Nephron (organoid): ENCODE measurements around the gene TSEN54.

Source experiments
- H3K27ac Mint-ChIP-seq, 3 experiments: 2 replicates each; pipeline ENCODE4 v1.8.0; 2020; ENCODE audit warnings: mixed read lengths in 3 of 3, mild to moderate bottlenecking in 2 of 3, moderate library complexity in 1 of 3
- H3K27me3 Mint-ChIP-seq: 2 replicates; pipeline ENCODE4 v1.8.0; 2021; ENCODE audit warnings: low read depth, mild to moderate bottlenecking, moderate library complexity, mixed read lengths
- H3K36me3 Mint-ChIP-seq: 2 replicates; pipeline ENCODE4 v1.8.0; 2020; ENCODE audit warnings: low read depth, mixed read lengths
- H3K4me1 Mint-ChIP-seq: 2 replicates; pipeline ENCODE4 v1.8.0; 2020; ENCODE audit warnings: mixed read lengths
- H3K4me3 Mint-ChIP-seq, 3 experiments: 2 replicates each; pipeline ENCODE4 v1.8.0; 2020; ENCODE audit warnings: mild to moderate bottlenecking in 3 of 3, mixed read lengths in 3 of 3, moderate library complexity in 2 of 3
- H3K9me3 Mint-ChIP-seq: 2 replicates; pipeline ENCODE4 v1.8.0; 2020; ENCODE audit warnings: mixed read lengths
- TF ChIP-seq, protein P1 (sequence below), 3 experiments: fragments of 200-600 bp; sonication (generic); IDR thresholded peaks; one replicate each; pipeline ENCODE4 v1.5.0; 2021; ENCODE audit warnings: antibody characterized with exemption in 3 of 3; ENCODE audit not compliant: unreplicated experiment in 3 of 3

Gene TSEN54

DNA sequence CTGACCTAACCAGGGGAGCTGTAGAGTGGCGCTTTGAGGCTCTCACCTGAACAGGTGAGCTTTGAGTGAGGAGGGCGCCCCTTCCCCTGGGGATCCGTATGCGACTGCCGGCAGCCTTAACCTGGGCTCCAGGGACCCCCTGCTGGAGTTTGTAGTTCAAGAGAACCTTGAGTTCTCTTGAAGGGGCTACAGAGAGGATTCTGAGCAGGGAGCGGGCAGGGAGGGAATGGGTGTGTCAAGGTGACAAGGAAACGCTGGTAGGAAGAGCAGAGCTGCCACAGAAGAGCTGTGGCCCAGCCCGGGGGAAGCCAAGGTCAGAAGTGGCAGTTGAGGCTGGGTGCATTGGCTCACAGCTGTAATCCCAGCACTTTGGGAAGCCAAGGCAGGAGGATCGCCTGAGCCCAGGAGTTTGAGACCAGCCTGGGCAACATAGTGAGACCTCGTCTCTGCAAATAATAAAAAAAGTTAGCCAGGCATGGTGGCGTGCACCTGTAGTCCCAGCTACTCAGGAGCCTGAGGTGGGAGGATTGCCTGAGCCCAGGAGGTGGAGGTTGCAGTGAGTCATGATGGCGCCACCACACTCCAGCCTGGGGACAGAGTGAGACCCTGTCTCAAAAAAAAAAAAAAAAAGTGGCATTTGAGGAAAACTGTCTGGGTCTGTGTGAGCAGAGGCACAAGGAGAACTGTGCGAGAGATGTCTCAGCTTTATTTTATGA lies 10.4 kb downstream of the TSEN54 start:
- Mint-ChIP-seq H3K4me3 (peak overlapping the region; percentile 77 to 85 (median 79)), H3K27me3 (peaks cover 33% of the 10 kb centered on the region), H3K27ac (peak overlapping the region in 1 of 3 experiments; percentile 86), H3K9me3 (no peaks in the 10 kb centered on the region), H3K4me1 (no peaks in the 10 kb centered on the region), H3K36me3 (peaks cover 18% of the 10 kb centered on the region)
- TF ChIP-seq, protein P1, sequence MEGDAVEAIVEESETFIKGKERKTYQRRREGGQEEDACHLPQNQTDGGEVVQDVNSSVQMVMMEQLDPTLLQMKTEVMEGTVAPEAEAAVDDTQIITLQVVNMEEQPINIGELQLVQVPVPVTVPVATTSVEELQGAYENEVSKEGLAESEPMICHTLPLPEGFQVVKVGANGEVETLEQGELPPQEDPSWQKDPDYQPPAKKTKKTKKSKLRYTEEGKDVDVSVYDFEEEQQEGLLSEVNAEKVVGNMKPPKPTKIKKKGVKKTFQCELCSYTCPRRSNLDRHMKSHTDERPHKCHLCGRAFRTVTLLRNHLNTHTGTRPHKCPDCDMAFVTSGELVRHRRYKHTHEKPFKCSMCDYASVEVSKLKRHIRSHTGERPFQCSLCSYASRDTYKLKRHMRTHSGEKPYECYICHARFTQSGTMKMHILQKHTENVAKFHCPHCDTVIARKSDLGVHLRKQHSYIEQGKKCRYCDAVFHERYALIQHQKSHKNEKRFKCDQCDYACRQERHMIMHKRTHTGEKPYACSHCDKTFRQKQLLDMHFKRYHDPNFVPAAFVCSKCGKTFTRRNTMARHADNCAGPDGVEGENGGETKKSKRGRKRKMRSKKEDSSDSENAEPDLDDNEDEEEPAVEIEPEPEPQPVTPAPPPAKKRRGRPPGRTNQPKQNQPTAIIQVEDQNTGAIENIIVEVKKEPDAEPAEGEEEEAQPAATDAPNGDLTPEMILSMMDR (IDR thresholded peaks at IDR 0.05; ENCODE audit: unreplicated experiment in 3 of 3), result no peak

DNA sequence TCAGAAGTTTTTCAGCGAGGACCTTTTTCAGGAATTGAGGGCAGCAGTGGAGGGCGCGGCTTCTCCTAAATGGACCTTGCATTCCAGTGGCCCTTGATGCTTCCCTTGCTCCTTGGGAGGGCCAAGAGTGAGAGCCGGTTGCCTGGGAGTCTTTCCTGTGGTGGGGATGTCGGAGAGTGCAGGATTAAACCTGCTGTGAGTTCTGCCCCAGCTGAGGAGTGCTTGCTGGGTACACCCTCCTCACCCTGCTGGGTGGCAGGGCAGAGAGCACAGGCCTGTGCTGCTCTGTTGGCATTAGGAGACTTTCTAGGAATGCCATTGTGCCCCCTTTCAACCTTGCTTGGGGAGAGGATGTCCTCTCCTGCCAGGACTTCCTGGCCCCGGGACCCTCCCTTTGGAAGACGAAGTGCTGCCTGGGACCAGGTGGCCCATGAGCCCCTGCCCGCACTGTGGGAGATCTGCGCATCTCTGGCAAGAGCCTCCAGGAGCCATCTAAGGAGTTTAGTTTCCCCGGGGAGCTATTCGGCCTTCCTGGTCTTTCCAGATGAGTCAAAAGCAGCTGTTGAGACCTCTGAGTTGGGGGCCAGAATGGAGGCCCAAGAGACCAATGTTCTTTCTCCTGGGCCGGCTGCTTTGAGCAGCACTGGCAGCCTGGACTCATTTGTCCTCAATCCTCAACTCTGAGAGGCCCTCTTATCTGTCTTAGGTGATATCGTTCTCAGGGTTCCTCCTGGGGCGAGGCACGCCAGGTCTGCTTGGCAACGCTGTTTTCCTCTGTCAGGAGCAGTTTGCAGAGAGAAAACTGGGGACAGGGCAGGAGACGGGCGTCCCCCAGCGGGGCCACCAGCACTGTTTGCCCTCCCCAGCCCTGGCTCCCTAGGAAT lies 14.8 kb downstream of the TSEN54 start:
- H3K27me3 Mint-ChIP-seq, result peaks cover 13% of the 10 kb centered on the region
- no peak overlapping the region for H3K4me3 Mint-ChIP-seq
- H3K27ac Mint-ChIP-seq, result no peak overlapping the region
- peaks cover 4% of the 10 kb centered on the region for H3K4me1 Mint-ChIP-seq
- TF ChIP-seq, protein P1 (IDR thresholded peaks at IDR 0.05; ENCODE audit: unreplicated experiment in 3 of 3), result no peak
- no peaks in the 10 kb centered on the region for H3K36me3 Mint-ChIP-seq
- H3K9me3 Mint-ChIP-seq, result no peaks in the 10 kb centered on the region

DNA sequence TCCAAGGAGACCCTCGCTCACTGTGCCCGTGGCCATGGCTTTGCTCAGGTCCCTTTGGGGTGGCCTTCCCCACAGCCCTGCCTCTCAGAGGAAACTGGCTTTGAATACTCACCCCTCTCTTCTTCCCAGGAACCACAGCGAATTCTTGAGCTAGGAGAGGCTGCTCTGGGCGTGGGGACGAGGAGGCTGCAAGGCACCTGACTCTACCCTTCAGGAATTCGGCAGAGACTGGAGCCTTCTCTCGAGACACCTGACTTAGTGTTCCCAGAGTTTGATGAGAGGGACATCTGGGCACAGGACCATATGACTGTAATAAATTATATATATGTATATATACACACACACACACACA lies 15.4 kb downstream of the TSEN54 start:
- no peaks in the 10 kb centered on the region for H3K9me3 Mint-ChIP-seq
- no peaks in the 10 kb centered on the region for H3K36me3 Mint-ChIP-seq
- H3K4me1 Mint-ChIP-seq, result peaks cover 4% of the 10 kb centered on the region
- peaks cover 6% of the 10 kb centered on the region for H3K27me3 Mint-ChIP-seq
- TF ChIP-seq, protein P1 (IDR thresholded peaks at IDR 0.05; ENCODE audit: unreplicated experiment in 3 of 3), result no peak
- no peak overlapping the region for H3K27ac Mint-ChIP-seq
- no peak overlapping the region for H3K4me3 Mint-ChIP-seq

DNA sequence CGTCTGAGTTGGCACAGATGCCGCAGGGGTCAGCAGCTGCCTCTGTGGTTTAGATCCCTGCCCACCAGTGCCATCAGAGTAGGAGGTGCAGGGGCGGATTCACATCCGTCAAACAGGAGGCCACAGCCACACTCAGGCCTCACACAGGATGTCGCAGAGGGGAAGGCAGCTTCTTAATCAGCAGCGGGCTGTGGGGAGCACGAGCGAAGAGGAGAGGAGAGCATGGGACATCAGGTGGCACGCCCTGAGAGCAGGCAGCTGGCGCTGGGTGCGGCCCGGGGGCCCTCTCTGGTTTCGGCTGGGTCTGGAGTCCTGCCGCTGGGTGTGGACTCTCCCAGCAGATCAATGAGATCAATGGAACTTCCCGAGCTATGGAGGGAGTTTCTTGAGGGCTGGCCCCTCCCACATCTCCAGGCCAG lies 18.8 kb downstream of the TSEN54 start:
- Mint-ChIP-seq H3K9me3 (no peaks in the 10 kb centered on the region), H3K4me1 (peaks cover 10% of the 10 kb centered on the region), H3K27ac (no peak overlapping the region), H3K27me3 (peaks cover 10% of the 10 kb centered on the region), H3K36me3 (no peaks in the 10 kb centered on the region), H3K4me3 (no peak overlapping the region)
- TF ChIP-seq, protein P1 (IDR thresholded peaks at IDR 0.05; ENCODE audit: unreplicated experiment in 3 of 3), result no peak

GRCh38 chr17:75535871-75536270 lies 19.5 kb downstream of the TSEN54 start:
- Mint-ChIP-seq H3K36me3 (no peaks in the 10 kb centered on the region), H3K4me1 (peaks cover 14% of the 10 kb centered on the region), H3K27ac (no peak overlapping the region), H3K9me3 (no peaks in the 10 kb centered on the region), H3K27me3 (peaks cover 10% of the 10 kb centered on the region), H3K4me3 (no peak overlapping the region)
- TF ChIP-seq, protein P1 (IDR thresholded peaks at IDR 0.05; ENCODE audit: unreplicated experiment in 3 of 3), result no peak
